ENCODE measurements around the gene HS3ST4. TPM values are rescaled to one million over a fixed set of nuclear protein-coding genes. Genes with fewer than 3 reads are reported as not detected.

The HS3ST4 gene
- total and polyA plus RNA-seq, 2 experiments from 2014 or later: 0.44 to 2.1 TPM

DNA sequence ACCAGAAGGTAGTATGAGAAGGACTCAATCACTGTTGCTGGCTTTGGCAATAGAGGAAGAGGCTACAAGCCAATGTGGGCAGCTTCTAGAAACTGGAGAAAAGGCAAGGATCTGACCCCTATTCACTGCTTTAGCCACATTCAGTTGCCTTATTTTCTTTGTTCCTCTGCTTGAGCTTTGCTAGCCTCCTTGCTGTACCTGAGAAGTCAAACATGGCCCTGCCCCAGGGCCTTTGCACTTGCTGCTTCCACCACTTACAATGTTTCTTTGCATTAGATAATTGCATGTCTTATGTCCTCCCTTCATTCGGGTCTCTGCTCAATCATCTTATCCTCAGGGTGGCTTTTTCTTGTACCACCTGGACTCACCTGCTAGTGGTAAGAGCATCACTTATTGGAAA lies 15.8 kb downstream of the HS3ST4 start:
- Histone ChIP-seq H3K4me3 (no peak overlapping the region), H3K4me2 (no peak overlapping the region), H3K79me2 (replicated peaks; ENCODE audit: insufficient read depth) (no peaks in the 10 kb centered on the region), H3K27me3 (ENCODE audit: insufficient read depth) (no peaks in the 10 kb centered on the region), H3K4me1 (ENCODE audit: insufficient read depth) (peaks cover 7% of the 10 kb centered on the region; the same call in 1 of the 2 replicates), H3K27ac (ENCODE audit: low read depth) (no peak overlapping the region), H3K9me2 (ENCODE audit: insufficient read depth) (no peaks in the 10 kb centered on the region), H4K20me1 (replicated peaks; ENCODE audit: insufficient read depth) (no peaks in the 10 kb centered on the region), H3F3A (replicated peaks; ENCODE audit: low read depth) (no peaks in the 10 kb centered on the region), H2AFZ (no peak overlapping the region), H3K36me3 (ENCODE audit: insufficient read depth) (no peaks in the 10 kb centered on the region)
- DNase-seq (ENCODE audit: low spot score) (no peak), ATAC-seq (no peak)
- Mint-ChIP-seq H3K27ac (no peak overlapping the region), H3K36me3 (ENCODE audit: low read depth) (peaks cover 4% of the 10 kb centered on the region; the same call in 1 of the 3 replicates), H3K27me3 (ENCODE audit: insufficient read depth, low read depth, poor library complexity) (no peaks in the 10 kb centered on the region), H3K9me3 (peaks cover 66% of the 10 kb centered on the region), H3K4me3 (no peak overlapping the region), H3K4me1 (peaks cover 9% of the 10 kb centered on the region)
- TF ChIP-seq ZNF114 (CRISPR knock-in tag; IDR thresholded peaks at IDR 0.05): no peak
- TF ChIP-seq, protein P1, sequence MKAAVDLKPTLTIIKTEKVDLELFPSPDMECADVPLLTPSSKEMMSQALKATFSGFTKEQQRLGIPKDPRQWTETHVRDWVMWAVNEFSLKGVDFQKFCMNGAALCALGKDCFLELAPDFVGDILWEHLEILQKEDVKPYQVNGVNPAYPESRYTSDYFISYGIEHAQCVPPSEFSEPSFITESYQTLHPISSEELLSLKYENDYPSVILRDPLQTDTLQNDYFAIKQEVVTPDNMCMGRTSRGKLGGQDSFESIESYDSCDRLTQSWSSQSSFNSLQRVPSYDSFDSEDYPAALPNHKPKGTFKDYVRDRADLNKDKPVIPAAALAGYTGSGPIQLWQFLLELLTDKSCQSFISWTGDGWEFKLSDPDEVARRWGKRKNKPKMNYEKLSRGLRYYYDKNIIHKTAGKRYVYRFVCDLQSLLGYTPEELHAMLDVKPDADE (IDR thresholded peaks at IDR 0.05): no peak
- TF ChIP-seq JUNB (IDR thresholded peaks at IDR 0.05; ENCODE audit: unreplicated experiment): no peak
- no peak for TF ChIP-seq EZH2 (IDR thresholded peaks at IDR 0.05; ENCODE audit: low read depth, unreplicated experiment)
- no peak for TF ChIP-seq STAT1 (IDR thresholded peaks at IDR 0.05; ENCODE audit: unreplicated experiment)
- no peak for TF ChIP-seq EZH2phosphoT487 (IDR thresholded peaks at IDR 0.05; ENCODE audit: unreplicated experiment)
- TF ChIP-seq, protein P2, sequence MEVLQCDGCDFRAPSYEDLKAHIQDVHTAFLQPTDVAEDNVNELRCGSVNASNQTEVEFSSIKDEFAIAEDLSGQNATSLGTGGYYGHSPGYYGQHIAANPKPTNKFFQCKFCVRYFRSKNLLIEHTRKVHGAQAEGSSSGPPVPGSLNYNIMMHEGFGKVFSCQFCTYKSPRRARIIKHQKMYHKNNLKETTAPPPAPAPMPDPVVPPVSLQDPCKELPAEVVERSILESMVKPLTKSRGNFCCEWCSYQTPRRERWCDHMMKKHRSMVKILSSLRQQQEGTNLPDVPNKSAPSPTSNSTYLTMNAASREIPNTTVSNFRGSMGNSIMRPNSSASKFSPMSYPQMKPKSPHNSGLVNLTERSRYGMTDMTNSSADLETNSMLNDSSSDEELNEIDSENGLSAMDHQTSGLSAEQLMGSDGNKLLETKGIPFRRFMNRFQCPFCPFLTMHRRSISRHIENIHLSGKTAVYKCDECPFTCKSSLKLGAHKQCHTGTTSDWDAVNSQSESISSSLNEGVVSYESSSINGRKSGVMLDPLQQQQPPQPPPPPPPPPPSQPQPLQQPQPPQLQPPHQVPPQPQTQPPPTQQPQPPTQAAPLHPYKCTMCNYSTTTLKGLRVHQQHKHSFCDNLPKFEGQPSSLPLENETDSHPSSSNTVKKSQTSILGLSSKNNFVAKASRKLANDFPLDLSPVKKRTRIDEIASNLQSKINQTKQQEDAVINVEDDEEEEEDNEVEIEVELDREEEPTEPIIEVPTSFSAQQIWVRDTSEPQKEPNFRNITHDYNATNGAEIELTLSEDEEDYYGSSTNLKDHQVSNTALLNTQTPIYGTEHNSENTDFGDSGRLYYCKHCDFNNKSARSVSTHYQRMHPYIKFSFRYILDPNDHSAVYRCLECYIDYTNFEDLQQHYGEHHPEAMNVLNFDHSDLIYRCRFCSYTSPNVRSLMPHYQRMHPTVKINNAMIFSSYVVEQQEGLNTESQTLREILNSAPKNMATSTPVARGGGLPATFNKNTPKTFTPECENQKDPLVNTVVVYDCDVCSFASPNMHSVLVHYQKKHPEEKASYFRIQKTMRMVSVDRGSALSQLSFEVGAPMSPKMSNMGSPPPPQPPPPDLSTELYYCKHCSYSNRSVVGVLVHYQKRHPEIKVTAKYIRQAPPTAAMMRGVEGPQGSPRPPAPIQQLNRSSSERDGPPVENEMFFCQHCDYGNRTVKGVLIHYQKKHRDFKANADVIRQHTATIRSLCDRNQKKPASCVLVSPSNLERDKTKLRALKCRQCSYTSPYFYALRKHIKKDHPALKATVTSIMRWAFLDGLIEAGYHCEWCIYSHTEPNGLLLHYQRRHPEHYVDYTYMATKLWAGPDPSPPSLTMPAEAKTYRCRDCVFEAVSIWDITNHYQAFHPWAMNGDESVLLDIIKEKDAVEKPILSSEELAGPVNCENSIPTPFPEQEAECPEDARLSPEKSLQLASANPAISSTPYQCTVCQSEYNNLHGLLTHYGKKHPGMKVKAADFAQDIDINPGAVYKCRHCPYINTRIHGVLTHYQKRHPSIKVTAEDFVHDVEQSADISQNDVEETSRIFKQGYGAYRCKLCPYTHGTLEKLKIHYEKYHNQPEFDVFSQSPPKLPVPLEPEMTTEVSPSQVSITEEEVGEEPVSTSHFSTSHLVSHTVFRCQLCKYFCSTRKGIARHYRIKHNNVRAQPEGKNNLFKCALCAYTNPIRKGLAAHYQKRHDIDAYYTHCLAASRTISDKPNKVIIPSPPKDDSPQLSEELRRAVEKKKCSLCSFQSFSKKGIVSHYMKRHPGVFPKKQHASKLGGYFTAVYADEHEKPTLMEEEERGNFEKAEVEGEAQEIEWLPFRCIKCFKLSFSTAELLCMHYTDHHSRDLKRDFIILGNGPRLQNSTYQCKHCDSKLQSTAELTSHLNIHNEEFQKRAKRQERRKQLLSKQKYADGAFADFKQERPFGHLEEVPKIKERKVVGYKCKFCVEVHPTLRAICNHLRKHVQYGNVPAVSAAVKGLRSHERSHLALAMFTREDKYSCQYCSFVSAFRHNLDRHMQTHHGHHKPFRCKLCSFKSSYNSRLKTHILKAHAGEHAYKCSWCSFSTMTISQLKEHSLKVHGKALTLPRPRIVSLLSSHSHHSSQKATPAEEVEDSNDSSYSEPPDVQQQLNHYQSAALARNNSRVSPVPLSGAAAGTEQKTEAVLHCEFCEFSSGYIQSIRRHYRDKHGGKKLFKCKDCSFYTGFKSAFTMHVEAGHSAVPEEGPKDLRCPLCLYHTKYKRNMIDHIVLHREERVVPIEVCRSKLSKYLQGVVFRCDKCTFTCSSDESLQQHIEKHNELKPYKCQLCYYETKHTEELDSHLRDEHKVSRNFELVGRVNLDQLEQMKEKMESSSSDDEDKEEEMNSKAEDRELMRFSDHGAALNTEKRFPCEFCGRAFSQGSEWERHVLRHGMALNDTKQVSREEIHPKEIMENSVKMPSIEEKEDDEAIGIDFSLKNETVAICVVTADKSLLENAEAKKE (CRISPR knock-in tag; IDR thresholded peaks at IDR 0.05): no peak
- TF ChIP-seq, protein P3, sequence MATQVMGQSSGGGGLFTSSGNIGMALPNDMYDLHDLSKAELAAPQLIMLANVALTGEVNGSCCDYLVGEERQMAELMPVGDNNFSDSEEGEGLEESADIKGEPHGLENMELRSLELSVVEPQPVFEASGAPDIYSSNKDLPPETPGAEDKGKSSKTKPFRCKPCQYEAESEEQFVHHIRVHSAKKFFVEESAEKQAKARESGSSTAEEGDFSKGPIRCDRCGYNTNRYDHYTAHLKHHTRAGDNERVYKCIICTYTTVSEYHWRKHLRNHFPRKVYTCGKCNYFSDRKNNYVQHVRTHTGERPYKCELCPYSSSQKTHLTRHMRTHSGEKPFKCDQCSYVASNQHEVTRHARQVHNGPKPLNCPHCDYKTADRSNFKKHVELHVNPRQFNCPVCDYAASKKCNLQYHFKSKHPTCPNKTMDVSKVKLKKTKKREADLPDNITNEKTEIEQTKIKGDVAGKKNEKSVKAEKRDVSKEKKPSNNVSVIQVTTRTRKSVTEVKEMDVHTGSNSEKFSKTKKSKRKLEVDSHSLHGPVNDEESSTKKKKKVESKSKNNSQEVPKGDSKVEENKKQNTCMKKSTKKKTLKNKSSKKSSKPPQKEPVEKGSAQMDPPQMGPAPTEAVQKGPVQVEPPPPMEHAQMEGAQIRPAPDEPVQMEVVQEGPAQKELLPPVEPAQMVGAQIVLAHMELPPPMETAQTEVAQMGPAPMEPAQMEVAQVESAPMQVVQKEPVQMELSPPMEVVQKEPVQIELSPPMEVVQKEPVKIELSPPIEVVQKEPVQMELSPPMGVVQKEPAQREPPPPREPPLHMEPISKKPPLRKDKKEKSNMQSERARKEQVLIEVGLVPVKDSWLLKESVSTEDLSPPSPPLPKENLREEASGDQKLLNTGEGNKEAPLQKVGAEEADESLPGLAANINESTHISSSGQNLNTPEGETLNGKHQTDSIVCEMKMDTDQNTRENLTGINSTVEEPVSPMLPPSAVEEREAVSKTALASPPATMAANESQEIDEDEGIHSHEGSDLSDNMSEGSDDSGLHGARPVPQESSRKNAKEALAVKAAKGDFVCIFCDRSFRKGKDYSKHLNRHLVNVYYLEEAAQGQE (IDR thresholded peaks at IDR 0.05; ENCODE audit: unreplicated experiment): no peak
- no peak for TF ChIP-seq POLR2AphosphoS5 (IDR thresholded peaks at IDR 0.05; ENCODE audit: low read depth)
- no peak for TF ChIP-seq ZNF331 (CRISPR knock-in tag; IDR thresholded peaks at IDR 0.05; ENCODE audit: low read depth)
- no peak for TF ChIP-seq CREB1 (CRISPR knock-in tag; IDR thresholded peaks at IDR 0.05; ENCODE audit: low read depth)
- TF ChIP-seq, protein P4, sequence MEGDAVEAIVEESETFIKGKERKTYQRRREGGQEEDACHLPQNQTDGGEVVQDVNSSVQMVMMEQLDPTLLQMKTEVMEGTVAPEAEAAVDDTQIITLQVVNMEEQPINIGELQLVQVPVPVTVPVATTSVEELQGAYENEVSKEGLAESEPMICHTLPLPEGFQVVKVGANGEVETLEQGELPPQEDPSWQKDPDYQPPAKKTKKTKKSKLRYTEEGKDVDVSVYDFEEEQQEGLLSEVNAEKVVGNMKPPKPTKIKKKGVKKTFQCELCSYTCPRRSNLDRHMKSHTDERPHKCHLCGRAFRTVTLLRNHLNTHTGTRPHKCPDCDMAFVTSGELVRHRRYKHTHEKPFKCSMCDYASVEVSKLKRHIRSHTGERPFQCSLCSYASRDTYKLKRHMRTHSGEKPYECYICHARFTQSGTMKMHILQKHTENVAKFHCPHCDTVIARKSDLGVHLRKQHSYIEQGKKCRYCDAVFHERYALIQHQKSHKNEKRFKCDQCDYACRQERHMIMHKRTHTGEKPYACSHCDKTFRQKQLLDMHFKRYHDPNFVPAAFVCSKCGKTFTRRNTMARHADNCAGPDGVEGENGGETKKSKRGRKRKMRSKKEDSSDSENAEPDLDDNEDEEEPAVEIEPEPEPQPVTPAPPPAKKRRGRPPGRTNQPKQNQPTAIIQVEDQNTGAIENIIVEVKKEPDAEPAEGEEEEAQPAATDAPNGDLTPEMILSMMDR (conservative IDR thresholded peaks at IDR 0.05; ENCODE audit: low read depth in 2 of 2): no peak
- TF ChIP-seq NANOG (IDR thresholded peaks at IDR 0.05; ENCODE audit: borderline replicate concordance): no peak
